Breast epithelium (tissue), 4 donors: ENCODE measurements around the gene SRRM4. TPM values are rescaled to one million over a fixed set of nuclear protein-coding genes. Genes with fewer than 3 reads are reported as not detected.

Experiments
- DNase-seq, 2 donors: peaks; one replicate each; pipeline ENCODE4 v3.0.0-alpha.2; 2019; ENCODE audit warnings: low spot score in 2 of 2
- H3K27ac ChIP-seq, 2 donors: fragments of 200-600 bp; sonication (generic) in 1 of 2; one replicate each; pipeline ENCODE4 v1.5.1; 2016 to 2019; ENCODE audit warnings: mild to moderate bottlenecking in 1 of 2
- H3K27me3 ChIP-seq, 2 donors: fragments of 200-600 bp; sonication (generic) in 1 of 2; one replicate each; pipeline versions ENCODE4 v1.5.1 to v1.6.0; 2017 to 2019; ENCODE audit warnings: control low read depth in 1 of 2, mild to moderate bottlenecking in 1 of 2
- H3K36me3 ChIP-seq: fragments of 200-600 bp; one replicate; pipeline ENCODE4 v1.5.1; 2019
- H3K4me1 ChIP-seq, 2 donors: fragments of 200-600 bp; sonication (generic); one replicate each; pipeline ENCODE4 v1.5.1; 2016 to 2019; ENCODE audit warnings: control low read depth in 1 of 2
- H3K4me3 ChIP-seq, 3 donors: fragments of 200-600 bp; sonication (generic); 1 replicate in 2 of 3; 2 replicates in 1 of 3; pipeline ENCODE4 v1.5.1; 2016 to 2019; ENCODE audit warnings: mild to moderate bottlenecking in 3 of 3, moderate library complexity in 2 of 3
- H3K9me3 ChIP-seq, 2 donors: fragments of 200-600 bp; sonication (generic) in 1 of 2; one replicate each; pipeline ENCODE4 v1.5.1; 2016 to 2019; ENCODE audit warnings: control low read depth in 1 of 2
- POLR2A ChIP-seq: fragments of 450-650 bp; IDR thresholded peaks from one replicate; pipeline ENCODE4 v1.6.1; 2016; ENCODE audit warnings: antibody characterized with exemption, mild to moderate bottlenecking, moderate library complexity
- POLR2AphosphoS5 ChIP-seq, 3 donors: sonication (generic); formaldehyde crosslinking; IDR thresholded peaks; one replicate each; pipeline ENCODE4 v1.6.1; 2017; ENCODE audit warnings: antibody characterized with exemption in 3 of 3
- intact Hi-C: fragments of 100-400 bp; cut with DNase I; formaldehyde crosslinking; loops from one replicate; pipeline ENCODE4 v1.15.1; 2023; ENCODE audit warnings: low total_unique reads
- total RNA-seq, 3 donors: library from RNA; depleted of rRNA; stranded (reverse); fragments of >200 nt; gene quantifications; one replicate each; pipeline ENCODE4 v1.1.0, GENCODE V29; 2016
- TF ChIP-seq, protein P1 (sequence below), 3 donors: fragments of 450-650 bp; IDR thresholded peaks; one replicate each; pipeline ENCODE4 v1.5.1; 2016 to 2017; ENCODE audit warnings: antibody characterized with exemption in 3 of 3, mild to moderate bottlenecking in 3 of 3, moderate library complexity in 3 of 3

Gene SRRM4
- total RNA-seq, 3 donors from 2014 or later, result not detected

DNA sequence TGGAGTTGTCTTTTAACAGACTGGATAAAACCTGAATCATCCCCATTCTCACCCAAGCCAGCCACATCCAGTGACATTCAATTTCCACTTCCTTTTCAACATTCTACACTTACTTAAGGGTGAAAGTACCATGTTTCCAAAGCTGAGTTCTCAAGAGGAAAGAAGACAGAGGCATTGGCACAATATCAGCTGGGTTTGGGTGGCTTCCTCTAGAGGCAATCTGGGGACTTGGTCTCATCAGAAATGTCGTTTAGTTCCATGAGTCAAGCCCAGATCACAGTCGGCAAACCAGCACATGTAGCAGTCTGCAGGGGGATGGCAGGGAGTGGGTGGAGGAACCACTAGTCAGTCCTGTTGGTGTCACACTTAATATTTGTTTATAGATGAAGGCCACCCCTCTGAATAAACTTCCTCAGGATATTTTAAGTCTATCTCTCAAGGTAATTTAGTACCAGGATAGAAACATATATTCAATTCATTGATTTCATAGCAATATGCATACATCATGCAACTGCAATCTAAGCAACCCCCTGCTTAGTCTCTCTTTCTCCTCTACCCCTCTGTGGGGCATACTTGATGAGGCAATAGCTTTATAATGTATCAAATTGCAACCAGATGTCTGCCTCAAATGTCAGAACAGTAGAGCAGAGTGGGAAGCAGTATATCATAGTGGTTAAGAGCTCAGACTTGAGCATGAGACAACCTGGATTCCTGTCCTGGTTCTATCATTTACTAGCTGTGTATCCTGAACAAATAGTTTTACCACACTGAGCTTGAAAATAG lies 3.0 kb downstream of the SRRM4 start:
- H3K4me3 ChIP-seq, result no peak overlapping the region
- no peaks in the 10 kb centered on the region for H3K36me3 ChIP-seq
- no peak overlapping the region for H3K27ac ChIP-seq
- intact Hi-C loops, result loop anchor here (5.0 kb wide), 1 partner anchor 1102 kb away; no protein-coding TSS in a partner anchor
- H3K27me3 ChIP-seq, result peaks cover 0 to 74% of the 10 kb centered on the region in 2 donors
- no peaks in the 10 kb centered on the region for H3K4me1 ChIP-seq
- no peak for DNase-seq
- TF ChIP-seq, protein P1, sequence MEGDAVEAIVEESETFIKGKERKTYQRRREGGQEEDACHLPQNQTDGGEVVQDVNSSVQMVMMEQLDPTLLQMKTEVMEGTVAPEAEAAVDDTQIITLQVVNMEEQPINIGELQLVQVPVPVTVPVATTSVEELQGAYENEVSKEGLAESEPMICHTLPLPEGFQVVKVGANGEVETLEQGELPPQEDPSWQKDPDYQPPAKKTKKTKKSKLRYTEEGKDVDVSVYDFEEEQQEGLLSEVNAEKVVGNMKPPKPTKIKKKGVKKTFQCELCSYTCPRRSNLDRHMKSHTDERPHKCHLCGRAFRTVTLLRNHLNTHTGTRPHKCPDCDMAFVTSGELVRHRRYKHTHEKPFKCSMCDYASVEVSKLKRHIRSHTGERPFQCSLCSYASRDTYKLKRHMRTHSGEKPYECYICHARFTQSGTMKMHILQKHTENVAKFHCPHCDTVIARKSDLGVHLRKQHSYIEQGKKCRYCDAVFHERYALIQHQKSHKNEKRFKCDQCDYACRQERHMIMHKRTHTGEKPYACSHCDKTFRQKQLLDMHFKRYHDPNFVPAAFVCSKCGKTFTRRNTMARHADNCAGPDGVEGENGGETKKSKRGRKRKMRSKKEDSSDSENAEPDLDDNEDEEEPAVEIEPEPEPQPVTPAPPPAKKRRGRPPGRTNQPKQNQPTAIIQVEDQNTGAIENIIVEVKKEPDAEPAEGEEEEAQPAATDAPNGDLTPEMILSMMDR (IDR thresholded peaks at IDR 0.05), result no peak
- TF ChIP-seq POLR2AphosphoS5 (IDR thresholded peaks at IDR 0.05) (no peak), POLR2A (no peak)
- H3K9me3 ChIP-seq, result no peaks in the 10 kb centered on the region

- intact Hi-C loops, result no loop called here
- DNase-seq, result no peak
- Histone ChIP-seq H3K27me3 (peaks cover 0 to 70% of the 10 kb centered on the region in 2 donors), H3K9me3 (no peaks in the 10 kb centered on the region), H3K36me3 (no peaks in the 10 kb centered on the region), H3K27ac (no peak overlapping the region), H3K4me1 (no peaks in the 10 kb centered on the region), H3K4me3 (no peak overlapping the region)
- TF ChIP-seq POLR2A (no peak), POLR2AphosphoS5 (IDR thresholded peaks at IDR 0.05) (no peak)
- TF ChIP-seq, protein P1 (IDR thresholded peaks at IDR 0.05), result no peak
Observed at GRCh38 chr12:118986050-118986449, 4.7 kb downstream of the SRRM4 start.

- Histone ChIP-seq H3K9me3 (no peaks in the 10 kb centered on the region), H3K27me3 (peaks cover 0 to 34% of the 10 kb centered on the region in 2 donors), H3K4me1 (no peaks in the 10 kb centered on the region), H3K27ac (no peak overlapping the region), H3K4me3 (no peak overlapping the region), H3K36me3 (no peaks in the 10 kb centered on the region)
- DNase-seq, result no peak
- intact Hi-C loops, result no loop called here
- TF ChIP-seq POLR2A (no peak), POLR2AphosphoS5 (IDR thresholded peaks at IDR 0.05) (no peak)
- TF ChIP-seq, protein P1 (IDR thresholded peaks at IDR 0.05), result no peak
Observed at GRCh38 chr12:118999107-118999506, 17.8 kb downstream of the SRRM4 start.

- H3K27me3 ChIP-seq, result peaks cover 0 to 37% of the 10 kb centered on the region in 2 donors
- DNase-seq, result no peak
- no peak overlapping the region for H3K27ac ChIP-seq
- H3K4me1 ChIP-seq, result no peaks in the 10 kb centered on the region
- no peaks in the 10 kb centered on the region for H3K9me3 ChIP-seq
- intact Hi-C loops, result no loop called here
- TF ChIP-seq, protein P1 (IDR thresholded peaks at IDR 0.05), result no peak
- TF ChIP-seq POLR2A, result no peak
- TF ChIP-seq POLR2AphosphoS5 (IDR thresholded peaks at IDR 0.05), result no peak
- H3K4me3 ChIP-seq, result no peak overlapping the region
- H3K36me3 ChIP-seq, result no peaks in the 10 kb centered on the region
Observed at GRCh38 chr12:119005085-119005484, 23.7 kb downstream of the SRRM4 start.

DNA sequence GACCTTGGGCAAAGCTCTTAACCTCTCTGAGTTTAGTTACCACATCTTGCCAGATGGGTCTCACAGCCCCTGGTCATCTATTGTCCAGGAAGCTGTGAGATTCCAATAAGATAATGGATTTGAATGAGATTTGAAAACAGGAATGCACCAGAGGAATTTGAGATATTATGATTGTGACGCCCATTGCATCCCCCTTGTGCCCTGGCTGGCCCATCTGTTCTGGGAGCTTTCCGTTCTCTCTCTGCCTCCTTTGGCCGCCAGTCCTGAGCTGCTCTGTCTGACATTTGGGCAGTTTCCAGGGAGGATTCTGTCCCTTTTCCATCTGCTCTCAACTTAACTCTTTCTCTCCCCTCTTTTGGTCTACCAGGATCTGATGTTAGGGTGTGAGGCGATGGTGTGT lies 24.6 kb downstream of the SRRM4 start:
- TF ChIP-seq POLR2A (no peak), POLR2AphosphoS5 (IDR thresholded peaks at IDR 0.05) (no peak)
- TF ChIP-seq, protein P1 (IDR thresholded peaks at IDR 0.05), result no peak

More for the DNA sequence above, 24.6 kb downstream of the SRRM4 start:
- Histone ChIP-seq H3K36me3 (no peaks in the 10 kb centered on the region), H3K9me3 (peaks cover 0 to 4% of the 10 kb centered on the region in 2 donors), H3K27ac (no peak overlapping the region), H3K4me1 (no peaks in the 10 kb centered on the region), H3K4me3 (no peak overlapping the region), H3K27me3 (peaks cover 0 to 33% of the 10 kb centered on the region in 2 donors)
- intact Hi-C loops, result no loop called here
- no peak for DNase-seq
